HCT116 (cell line): ENCODE results near the gene WWP2. TPM values are rescaled to one million over a fixed set of nuclear protein-coding genes. Genes with fewer than 3 reads are reported as not detected.

Source experiments
- ATAC-seq: fragments of 200-7000 bp; cut with Tn5 transposase; 2 replicates; pipeline ENCODE4 v1.9.1; 2020; ENCODE audit warnings: mild to moderate bottlenecking, moderate library complexity
- BruUV-seq: library from RNA; stranded (reverse); fragments of 400-500 nt; replicated peaks from 2 replicates; lab custom pipeline; 2021; lab: Mats Ljungman, UMichigan
- CTCF ChIA-PET: fragments of 300-600 bp; sonication (Branson Sonifier 250); formaldehyde crosslinking; loops from one replicate; lab custom pipeline; 2021; ENCODE audit warnings: antibody characterized with exemption; lab: Charles Lee
- POLR2A ChIA-PET: fragments of 300-600, 350-600 bp; sonication (Branson Sonifier 250); formaldehyde crosslinking; loops from one replicate; lab custom pipeline; 2021; ENCODE audit warnings: antibody characterized with exemption; lab: Charles Lee
- RAD21 ChIA-PET, 2 experiments: fragments of 300-600 bp; sonication (Branson Sonifier 250); formaldehyde crosslinking; loops; one replicate each; lab custom pipeline; 2023; ENCODE audit warnings: low total read pairs in 2 of 2; ENCODE audit not compliant: uncharacterized antibody in 2 of 2, unreplicated experiment in 2 of 2, low non-redundant PET in 1 of 2; lab: Charles Lee
- DNase-seq: peaks from one replicate; pipeline ENCODE4 v3.0.0-alpha.2; 2010; ENCODE audit warnings: low read depth, low spot score
- H2AFZ ChIP-seq: fragments of 200-600 bp; shearing (Covaris generic), sonication (generic); 2 replicates; pipeline ENCODE4 v1.6.1; 2017; ENCODE audit warnings: low read depth, mixed run types, mixed read lengths, antibody characterized with exemption, low read length; ENCODE audit not compliant: poor library complexity, severe bottlenecking
- H3K27ac ChIP-seq: 2 replicates; pipeline ENCODE4 v1.5.1; 2012; ENCODE audit warnings: low read depth, low read length
- H3K27me3 ChIP-seq: fragments of 200-600 bp; sonication (generic); 2 replicates; pipeline ENCODE4 v1.6.1; 2016; ENCODE audit warnings: mixed run types, low read length, mixed read lengths; ENCODE audit not compliant: insufficient read depth
- H3K36me3 ChIP-seq, 2 experiments: fragments of 200-500 bp in 1 of 2; fragments of 200-600 bp in 1 of 2; sonication (Bioruptor generic) in 1 of 2; sonication (generic) in 1 of 2; 2 replicates each; pipeline versions ENCODE4 v1.5.1 to v1.6.1; 2014 to 2016; ENCODE audit warnings: low read length in 2 of 2, inconsistent platforms in 1 of 2, mixed read lengths in 1 of 2, mixed run types in 1 of 2; ENCODE audit not compliant: insufficient read depth in 2 of 2, control insufficient read depth in 1 of 2
- H3K4me1 ChIP-seq, 2 experiments: fragments of 200-600 bp in 1 of 2; sonication (generic) in 1 of 2; 2 replicates each; pipeline versions ENCODE4 v1.5.1 to v1.6.1; 2012 to 2017; ENCODE audit warnings: low read length in 2 of 2, inconsistent platforms in 1 of 2, mild to moderate bottlenecking in 1 of 2, mixed read lengths in 1 of 2, mixed run types in 1 of 2, moderate library complexity in 1 of 2; ENCODE audit not compliant: insufficient read depth in 2 of 2, control insufficient read depth in 1 of 2
- H3K4me2 ChIP-seq: fragments of 200-600 bp; sonication (generic); 2 replicates; pipeline ENCODE4 v1.6.1; 2017; ENCODE audit warnings: mixed run types, low read length, mixed read lengths
- H3K4me3 ChIP-seq, 2 experiments: fragments of 200-600 bp in 1 of 2; sonication (generic) in 1 of 2; replicated peaks in 1 of 2; 2 replicates each; pipeline ENCODE4 v1.5.1; 2011 to 2016; ENCODE audit warnings: low read length in 2 of 2, control low read depth in 1 of 2, low read depth in 1 of 2, mild to moderate bottlenecking in 1 of 2, mixed read lengths in 1 of 2, mixed run types in 1 of 2
- H3K79me2 ChIP-seq: fragments of 200-600 bp; sonication (generic); 2 replicates; pipeline ENCODE4 v1.6.1; 2017; ENCODE audit warnings: mild to moderate bottlenecking, mixed run types, low read length, moderate library complexity, mixed read lengths; ENCODE audit not compliant: insufficient read depth
- H3K9ac ChIP-seq: fragments of 200-600 bp; sonication (generic); 2 replicates; pipeline ENCODE4 v1.6.1; 2016; ENCODE audit warnings: low read length, mixed read lengths
- H3K9me2 ChIP-seq: fragments of 200-600 bp; sonication (generic), shearing (Covaris generic); 2 replicates; pipeline ENCODE4 v1.6.1; 2017; ENCODE audit warnings: mixed run types, mild to moderate bottlenecking, moderate library complexity; ENCODE audit not compliant: insufficient read depth
- H3K9me3 ChIP-seq, 2 experiments: fragments of 200-500 bp in 1 of 2; fragments of 200-600 bp in 1 of 2; sonication (Bioruptor generic) in 1 of 2; sonication (generic) in 1 of 2; 2 replicates each; pipeline ENCODE4 v1.6.1; 2014 to 2017; ENCODE audit warnings: low read length in 2 of 2, mixed read lengths in 2 of 2, inconsistent platforms in 1 of 2, low read depth in 1 of 2, mild to moderate bottlenecking in 1 of 2, mixed run types in 1 of 2, moderate library complexity in 1 of 2; ENCODE audit not compliant: control insufficient read depth in 1 of 2, insufficient read depth in 1 of 2
- H4K20me1 ChIP-seq: fragments of 200-600 bp; sonication (generic), shearing (Covaris generic); 2 replicates; pipeline ENCODE4 v1.6.1; 2017; ENCODE audit warnings: mixed run types, mild to moderate bottlenecking, moderate library complexity; ENCODE audit not compliant: insufficient read depth
- CBX3 ChIP-seq: IDR thresholded peaks from 2 replicates; pipeline ENCODE4 v1.6.1; 2012; ENCODE audit warnings: low read depth
- CEBPB ChIP-seq: IDR thresholded peaks from 2 replicates; pipeline ENCODE4 v1.6.1; 2012; ENCODE audit warnings: low read depth
- EGR1 ChIP-seq: IDR thresholded peaks from 2 replicates; pipeline ENCODE4 v1.6.1; 2012; ENCODE audit warnings: low read depth
- ELF1 ChIP-seq: IDR thresholded peaks from 2 replicates; pipeline ENCODE4 v1.6.1; 2012; ENCODE audit warnings: low read depth, borderline replicate concordance
- EZH2 ChIP-seq: fragments of 200-600 bp; sonication (generic); IDR thresholded peaks from 2 replicates; pipeline ENCODE4 v1.6.1; 2017; ENCODE audit warnings: antibody characterized with exemption, mixed run types
- EZH2phosphoT487 ChIP-seq: fragments of 200-600 bp; IDR thresholded peaks from 2 replicates; pipeline ENCODE4 v1.6.1; 2018; ENCODE audit warnings: antibody characterized with exemption, borderline replicate concordance
- FOSL1 ChIP-seq: IDR thresholded peaks from 2 replicates; pipeline ENCODE4 v1.6.1; 2012; ENCODE audit warnings: low read depth
- JUND ChIP-seq: IDR thresholded peaks from 2 replicates; pipeline ENCODE4 v1.6.1; 2012
- POLR2A ChIP-seq: IDR thresholded peaks from 2 replicates; pipeline ENCODE4 v1.7.0; 2011; ENCODE audit warnings: borderline replicate concordance; ENCODE audit not compliant: insufficient read depth, insufficient read length; ENCODE audit errors: extremely low read depth
- POLR2AphosphoS5 ChIP-seq: IDR thresholded peaks from 2 replicates; pipeline ENCODE4 v1.6.1; 2011; ENCODE audit warnings: mild to moderate bottlenecking, low read depth, low read length, moderate library complexity
- RAD21 ChIP-seq: IDR thresholded peaks from 2 replicates; pipeline ENCODE4 v1.6.1; 2012; ENCODE audit warnings: low read depth, mild to moderate bottlenecking
- SIN3A ChIP-seq: IDR thresholded peaks from 2 replicates; pipeline ENCODE4 v1.6.1; 2012; ENCODE audit warnings: low read depth
- SP1 ChIP-seq: IDR thresholded peaks from 2 replicates; pipeline ENCODE4 v1.6.1; 2012; ENCODE audit warnings: low read depth
- SRF ChIP-seq: IDR thresholded peaks from 2 replicates; pipeline ENCODE4 v1.6.1; 2012; ENCODE audit warnings: low read depth
- ZBTB33 ChIP-seq: IDR thresholded peaks from 2 replicates; pipeline ENCODE4 v1.6.1; 2011; ENCODE audit warnings: mild to moderate bottlenecking, low read length, moderate library complexity; ENCODE audit not compliant: insufficient replicate concordance; ENCODE audit errors: extremely low read depth
- ZFX ChIP-seq: fragments of 450-650 bp; IDR thresholded peaks from 2 replicates; pipeline ENCODE4 v1.6.1; 2017
- ZNF274 ChIP-seq: fragments of 200-500 bp; sonication (Bioruptor generic); IDR thresholded peaks from 2 replicates; pipeline ENCODE4 v1.6.1; 2014; ENCODE audit warnings: mild to moderate bottlenecking, low read depth, low read length, inconsistent platforms
- intact Hi-C: fragments of 100-400 bp; cut with micrococcal nuclease; formaldehyde crosslinking; loops from 2 replicates; pipeline ENCODE4 v1.10.0; 2022
- total RNA-seq: library from RNA; stranded (reverse); gene quantifications from one replicate; pipeline ENCODE4 v1.2.1, GENCODE V29; 2021; ENCODE audit not compliant: unreplicated experiment
- TF ChIP-seq, protein P1 (sequence below): IDR thresholded peaks from 2 replicates; pipeline ENCODE4 v1.6.1; 2012
- TF ChIP-seq, protein P2 (sequence below): IDR thresholded peaks from 2 replicates; pipeline ENCODE4 v1.6.1; 2012; ENCODE audit warnings: low read depth
- TF ChIP-seq, protein P3 (sequence below): IDR thresholded peaks from 2 replicates; pipeline ENCODE4 v1.6.1; 2012

The WWP2 gene
- total RNA-seq, 1 experiment from 2014 or later: 44.2 TPM

GRCh38 chr16:69885722-69886121 is 123.6 kb downstream of the WWP2 start:
- CTCF ChIA-PET: no interaction called here
- BruUV-seq: no TSS peak

More at GRCh38 chr16:69885722-69886121, 123.6 kb downstream of the WWP2 start:
- intact Hi-C loops: no loop called here
- H4K20me1 ChIP-seq: no peaks in the 10 kb centered on the region
- RAD21 ChIA-PET: no interaction called here
- H3K4me1 ChIP-seq: no peaks in the 10 kb centered on the region
- no peak overlapping the region for H3K4me2 ChIP-seq
- POLR2A ChIA-PET: no interaction called here
- H3K4me3 ChIP-seq: no peak overlapping the region
- no peaks in the 10 kb centered on the region for H3K36me3 ChIP-seq
- H3K9ac ChIP-seq: no peak overlapping the region
- no peak overlapping the region for H3K27ac ChIP-seq
- TF ChIP-seq JUND (no peak), EZH2phosphoT487 (no peak), ZBTB33 (no peak), SIN3A (no peak), CEBPB (no peak), EZH2 (no peak), ZNF274 (no peak), RAD21 (no peak), FOSL1 (no peak), POLR2A (no peak), ZFX (no peak), POLR2AphosphoS5 (no peak), SP1 (no peak), SRF (no peak), ELF1 (no peak), EGR1 (no peak), CBX3 (no peak)
- TF ChIP-seq, protein P1, sequence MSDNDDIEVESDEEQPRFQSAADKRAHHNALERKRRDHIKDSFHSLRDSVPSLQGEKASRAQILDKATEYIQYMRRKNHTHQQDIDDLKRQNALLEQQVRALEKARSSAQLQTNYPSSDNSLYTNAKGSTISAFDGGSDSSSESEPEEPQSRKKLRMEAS: no peak
- TF ChIP-seq, protein P2, sequence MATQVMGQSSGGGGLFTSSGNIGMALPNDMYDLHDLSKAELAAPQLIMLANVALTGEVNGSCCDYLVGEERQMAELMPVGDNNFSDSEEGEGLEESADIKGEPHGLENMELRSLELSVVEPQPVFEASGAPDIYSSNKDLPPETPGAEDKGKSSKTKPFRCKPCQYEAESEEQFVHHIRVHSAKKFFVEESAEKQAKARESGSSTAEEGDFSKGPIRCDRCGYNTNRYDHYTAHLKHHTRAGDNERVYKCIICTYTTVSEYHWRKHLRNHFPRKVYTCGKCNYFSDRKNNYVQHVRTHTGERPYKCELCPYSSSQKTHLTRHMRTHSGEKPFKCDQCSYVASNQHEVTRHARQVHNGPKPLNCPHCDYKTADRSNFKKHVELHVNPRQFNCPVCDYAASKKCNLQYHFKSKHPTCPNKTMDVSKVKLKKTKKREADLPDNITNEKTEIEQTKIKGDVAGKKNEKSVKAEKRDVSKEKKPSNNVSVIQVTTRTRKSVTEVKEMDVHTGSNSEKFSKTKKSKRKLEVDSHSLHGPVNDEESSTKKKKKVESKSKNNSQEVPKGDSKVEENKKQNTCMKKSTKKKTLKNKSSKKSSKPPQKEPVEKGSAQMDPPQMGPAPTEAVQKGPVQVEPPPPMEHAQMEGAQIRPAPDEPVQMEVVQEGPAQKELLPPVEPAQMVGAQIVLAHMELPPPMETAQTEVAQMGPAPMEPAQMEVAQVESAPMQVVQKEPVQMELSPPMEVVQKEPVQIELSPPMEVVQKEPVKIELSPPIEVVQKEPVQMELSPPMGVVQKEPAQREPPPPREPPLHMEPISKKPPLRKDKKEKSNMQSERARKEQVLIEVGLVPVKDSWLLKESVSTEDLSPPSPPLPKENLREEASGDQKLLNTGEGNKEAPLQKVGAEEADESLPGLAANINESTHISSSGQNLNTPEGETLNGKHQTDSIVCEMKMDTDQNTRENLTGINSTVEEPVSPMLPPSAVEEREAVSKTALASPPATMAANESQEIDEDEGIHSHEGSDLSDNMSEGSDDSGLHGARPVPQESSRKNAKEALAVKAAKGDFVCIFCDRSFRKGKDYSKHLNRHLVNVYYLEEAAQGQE: no peak
- TF ChIP-seq, protein P3, sequence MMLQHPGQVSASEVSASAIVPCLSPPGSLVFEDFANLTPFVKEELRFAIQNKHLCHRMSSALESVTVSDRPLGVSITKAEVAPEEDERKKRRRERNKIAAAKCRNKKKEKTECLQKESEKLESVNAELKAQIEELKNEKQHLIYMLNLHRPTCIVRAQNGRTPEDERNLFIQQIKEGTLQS: no peak
- TF ChIP-seq, all 23 proteins: peak for 0
- no peaks in the 10 kb centered on the region; the same call in 1 of the 2 replicates for H3K79me2 ChIP-seq
- no peak overlapping the region for H2AFZ ChIP-seq
- DNase-seq (no peak), ATAC-seq (no peak)
- no peaks in the 10 kb centered on the region for H3K9me2 ChIP-seq
- H3K9me3 ChIP-seq: no peaks in the 10 kb centered on the region
- H3K27me3 ChIP-seq: no peaks in the 10 kb centered on the region
